ENCODE results near the gene EVL.

GRCh38 chr14:100076133-100076532 lies 10.9 kb downstream of the EVL start:
- TF ChIP-seq CTCF (conservative IDR thresholded peaks at IDR 0.05; ENCODE audit: low read length) (peak; percentile 71), EZH2phosphoT487 (IDR thresholded peaks at IDR 0.05; ENCODE audit: borderline replicate concordance) (no peak)

Data from Loucy (cell line).